Transverse colon (tissue), 4 donors: Measurements from ENCODE around the gene UNC13C. TPM values are rescaled to one million over a fixed set of nuclear protein-coding genes. Genes with fewer than 3 reads are reported as not detected.

ENCODE experiments used
- DNase-seq: peaks from one replicate; pipeline ENCODE4 v3.0.0-alpha.2; 2019
- H3K27ac ChIP-seq, 4 donors: fragments of 200-600 bp; sonication (generic); 2 replicates each; pipeline ENCODE4 v1.5.1; 2016 to 2018; ENCODE audit warnings: inconsistent platforms in 4 of 4
- H3K27me3 ChIP-seq: fragments of 200-600 bp; sonication (generic); 2 replicates; pipeline ENCODE4 v1.5.1; 2017; ENCODE audit warnings: inconsistent platforms
- H3K36me3 ChIP-seq, 4 donors: fragments of 200-600 bp; sonication (generic); 2 replicates each; pipeline ENCODE4 v1.5.1; 2017 to 2019; ENCODE audit warnings: inconsistent platforms in 4 of 4
- H3K4me1 ChIP-seq, 4 donors: fragments of 200-600 bp; sonication (generic); 2 replicates each; pipeline ENCODE4 v1.5.1; 2017 to 2020; ENCODE audit warnings: inconsistent platforms in 4 of 4
- H3K4me3 ChIP-seq, 4 donors: fragments of 200-600 bp; sonication (generic); 1 replicate in 1 of 4; 2 replicates in 3 of 4; pipeline versions ENCODE4 v1.5.1 to v1.6.1; 2017 to 2019; ENCODE audit warnings: inconsistent platforms in 4 of 4
- H3K9me3 ChIP-seq, 2 donors: fragments of 200-600 bp; sonication (generic); 2 replicates each; pipeline ENCODE4 v1.5.1; 2017 to 2019; ENCODE audit warnings: inconsistent platforms in 2 of 2
- EP300 ChIP-seq: sonication (generic); formaldehyde crosslinking; IDR thresholded peaks from one replicate; pipeline ENCODE4 v1.6.1; 2017; ENCODE audit warnings: antibody characterized with exemption, low read depth
- POLR2A ChIP-seq: fragments of 450-650 bp; IDR thresholded peaks from one replicate; pipeline ENCODE4 v1.6.1; 2016; ENCODE audit warnings: antibody characterized with exemption, mild to moderate bottlenecking, moderate library complexity
- POLR2AphosphoS5 ChIP-seq, 3 donors: sonication (generic); formaldehyde crosslinking; IDR thresholded peaks; one replicate each; pipeline ENCODE4 v1.6.1; 2016; ENCODE audit warnings: antibody characterized with exemption in 3 of 3
- WGBS, 2 donors: methylation state at CpG; one replicate each; pipeline ENCODE4 v1.1.5; 2018; ENCODE audit warnings: low coverage in 1 of 2; 5-methylcytosine and 5-hydroxymethylcytosine counted together
- in situ Hi-C, 4 donors: fragments of 200-750 bp; cut with MboI; loops; one replicate each; pipeline versions ENCODE4 v1.15.0 to v1.15.1; 2017; ENCODE audit warnings: low sequenced_read_pairs in 3 of 4, low pct_ligation_motif_present in 1 of 4, low pct_unique_long_range_greater_than_20kb in 1 of 4
- intact Hi-C: fragments of 100-400 bp; cut with DNase I; formaldehyde crosslinking; loops from one replicate; pipeline ENCODE4 v1.15.1; 2023; ENCODE audit warnings: low total_unique reads
- total RNA-seq, 4 donors: library from RNA; depleted of rRNA; stranded (reverse); fragments of >200 nt; gene quantifications; one replicate each; pipeline ENCODE4 v1.1.0, GENCODE V29; 2016
- TF ChIP-seq, protein P1 (sequence below), 5 experiments: fragments of 200-600 bp in 3 of 5; fragments of 450-650 bp in 2 of 5; sonication (generic) in 3 of 5; IDR thresholded peaks; 1 replicate in 2 of 5; 2 replicates in 3 of 5; pipeline ENCODE4 v1.5.1; 2016 to 2017; ENCODE audit warnings: antibody characterized with exemption in 5 of 5, inconsistent platforms in 3 of 5, mild to moderate bottlenecking in 2 of 5, moderate library complexity in 1 of 5

Gene UNC13C
- total RNA-seq, 4 donors from 2014 or later: 0.32 to 0.41 (median 0.40) TPM; not detected in 1

DNA sequence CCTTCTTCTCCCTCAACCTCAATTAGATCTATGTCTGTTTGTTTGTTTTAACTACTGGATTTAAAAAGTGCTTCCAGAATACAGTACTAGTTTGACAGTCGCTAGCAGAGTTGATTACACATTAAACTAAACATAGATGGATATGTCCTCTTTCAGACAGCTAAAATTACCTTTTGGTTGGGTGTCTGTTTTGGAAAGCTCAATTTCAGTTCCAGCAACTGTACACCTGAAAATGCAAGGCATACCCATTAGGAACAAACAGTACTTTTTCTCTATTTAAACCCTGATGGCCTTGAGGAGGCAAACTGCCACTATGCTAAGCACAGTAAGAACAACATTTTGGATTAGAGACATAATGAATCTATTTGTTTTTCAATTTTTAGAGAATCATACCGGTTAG is 234.4 kb downstream of the UNC13C start:
- no peak for DNase-seq
- intact Hi-C loops: no loop called here
- Histone ChIP-seq H3K4me1 (no peaks in the 10 kb centered on the region), H3K27me3 (no peaks in the 10 kb centered on the region), H3K36me3 (no peaks in the 10 kb centered on the region), H3K9me3 (no peaks in the 10 kb centered on the region), H3K4me3 (no peak overlapping the region), H3K27ac (no peak overlapping the region)
- 52 to 81% methylated on average over 2 of the region's 2 CpGs for WGBS, 2 donors
- in situ Hi-C loops: no loop called here
- TF ChIP-seq POLR2A (no peak), EP300 (no peak), POLR2AphosphoS5 (IDR thresholded peaks at IDR 0.05) (no peak)
- TF ChIP-seq, protein P1, sequence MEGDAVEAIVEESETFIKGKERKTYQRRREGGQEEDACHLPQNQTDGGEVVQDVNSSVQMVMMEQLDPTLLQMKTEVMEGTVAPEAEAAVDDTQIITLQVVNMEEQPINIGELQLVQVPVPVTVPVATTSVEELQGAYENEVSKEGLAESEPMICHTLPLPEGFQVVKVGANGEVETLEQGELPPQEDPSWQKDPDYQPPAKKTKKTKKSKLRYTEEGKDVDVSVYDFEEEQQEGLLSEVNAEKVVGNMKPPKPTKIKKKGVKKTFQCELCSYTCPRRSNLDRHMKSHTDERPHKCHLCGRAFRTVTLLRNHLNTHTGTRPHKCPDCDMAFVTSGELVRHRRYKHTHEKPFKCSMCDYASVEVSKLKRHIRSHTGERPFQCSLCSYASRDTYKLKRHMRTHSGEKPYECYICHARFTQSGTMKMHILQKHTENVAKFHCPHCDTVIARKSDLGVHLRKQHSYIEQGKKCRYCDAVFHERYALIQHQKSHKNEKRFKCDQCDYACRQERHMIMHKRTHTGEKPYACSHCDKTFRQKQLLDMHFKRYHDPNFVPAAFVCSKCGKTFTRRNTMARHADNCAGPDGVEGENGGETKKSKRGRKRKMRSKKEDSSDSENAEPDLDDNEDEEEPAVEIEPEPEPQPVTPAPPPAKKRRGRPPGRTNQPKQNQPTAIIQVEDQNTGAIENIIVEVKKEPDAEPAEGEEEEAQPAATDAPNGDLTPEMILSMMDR (IDR thresholded peaks at IDR 0.05): no peak

DNA sequence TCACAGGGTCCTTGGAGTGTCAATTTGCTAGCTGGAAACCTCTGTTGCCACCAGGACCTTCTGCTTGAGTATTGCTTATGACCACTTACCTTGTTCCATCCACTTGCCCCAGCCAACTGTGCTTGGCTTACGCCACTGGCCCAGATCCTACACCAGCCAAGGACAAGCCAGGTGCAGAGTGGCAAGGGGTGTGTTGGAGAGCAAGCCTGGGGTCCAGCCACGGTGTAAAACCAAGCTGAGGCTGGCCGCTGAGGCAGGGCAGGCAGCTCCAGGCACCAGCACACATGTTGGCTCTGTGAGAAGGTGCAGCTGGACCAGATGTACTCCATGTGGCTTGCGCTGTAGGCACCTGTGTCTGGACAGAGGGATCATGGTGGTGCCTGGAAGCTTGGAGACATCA is 248.2 kb downstream of the UNC13C start:
- in situ Hi-C loops: no loop called here
- intact Hi-C loops: no loop called here
- H3K4me3 ChIP-seq: no peak overlapping the region
- 91% methylated on average over 4 of the region's 4 CpGs; no CpG with 5 or more reads in 1 of the 2 donors for WGBS, 2 donors
- H3K9me3 ChIP-seq: peaks cover 0 to 2% of the 10 kb centered on the region in 2 donors
- no peak for DNase-seq
- no peaks in the 10 kb centered on the region for H3K36me3 ChIP-seq
- no peak overlapping the region for H3K27ac ChIP-seq
- no peak for TF ChIP-seq POLR2A
- TF ChIP-seq, protein P1 (IDR thresholded peaks at IDR 0.05): no peak
- TF ChIP-seq POLR2AphosphoS5 (IDR thresholded peaks at IDR 0.05): no peak
- no peak for TF ChIP-seq EP300
- no peaks in the 10 kb centered on the region for H3K4me1 ChIP-seq
- H3K27me3 ChIP-seq: no peaks in the 10 kb centered on the region

DNA sequence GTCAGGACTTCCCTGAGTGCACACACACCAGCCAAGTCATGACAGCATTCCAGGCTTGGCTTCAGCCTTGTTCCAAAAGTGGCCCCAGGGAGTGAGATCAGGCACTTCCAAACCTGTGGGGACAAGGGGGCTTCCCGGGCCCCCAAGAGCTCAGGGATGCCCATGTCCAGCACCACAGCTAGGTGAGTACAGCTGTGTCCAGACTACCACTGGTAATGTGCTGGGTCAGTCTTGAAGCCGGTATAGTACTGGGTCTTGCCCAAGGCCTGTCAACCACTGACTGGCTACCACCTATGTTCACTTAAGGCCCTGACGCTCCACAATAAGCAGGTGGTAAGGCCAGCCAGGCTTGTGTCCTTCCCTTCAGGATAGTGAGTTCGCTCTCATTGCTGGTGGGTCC is 249.3 kb downstream of the UNC13C start:
- 92% methylated on average over 3 of the region's 4 CpGs; no CpG with 5 or more reads in 1 of the 2 donors for WGBS, 2 donors
- Histone ChIP-seq H3K36me3 (no peaks in the 10 kb centered on the region), H3K27me3 (no peaks in the 10 kb centered on the region), H3K4me1 (no peaks in the 10 kb centered on the region), H3K4me3 (no peak overlapping the region), H3K9me3 (peaks cover 0 to 2% of the 10 kb centered on the region in 2 donors), H3K27ac (no peak overlapping the region)
- no peak for DNase-seq
- TF ChIP-seq POLR2AphosphoS5 (IDR thresholded peaks at IDR 0.05) (no peak), POLR2A (no peak), EP300 (no peak)
- TF ChIP-seq, protein P1 (IDR thresholded peaks at IDR 0.05): no peak
- intact Hi-C loops: no loop called here
- in situ Hi-C loops: no loop called here

DNA sequence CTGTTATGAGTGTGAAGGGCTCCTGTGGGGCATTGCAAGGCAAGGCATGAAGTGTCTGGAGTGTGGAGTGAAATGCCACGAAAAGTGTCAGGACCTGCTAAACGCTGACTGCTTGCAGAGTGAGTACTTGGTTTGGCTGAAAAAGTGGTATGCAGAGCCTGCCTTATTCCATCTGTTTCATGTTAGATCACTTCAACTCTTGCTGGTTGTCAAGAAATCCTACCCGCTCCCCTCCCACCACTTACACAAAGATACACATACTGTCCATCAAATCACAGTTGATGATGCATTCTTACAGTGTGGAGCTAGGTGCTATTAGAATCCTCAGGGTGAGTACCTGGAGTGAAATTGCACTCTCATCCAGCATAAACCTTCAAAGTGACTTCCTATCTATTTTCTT is 272.1 kb downstream of the UNC13C start:
- H3K9me3 ChIP-seq: no peaks in the 10 kb centered on the region
- WGBS, 2 donors: 60 to 74% methylated on average over 1 to 3 of the region's 3 CpGs

More for the DNA sequence above, 272.1 kb downstream of the UNC13C start:
- intact Hi-C loops (no loop called here), in situ Hi-C loops (no loop called here)
- no peak for DNase-seq
- Histone ChIP-seq H3K27me3 (no peaks in the 10 kb centered on the region), H3K36me3 (no peaks in the 10 kb centered on the region), H3K4me1 (no peaks in the 10 kb centered on the region), H3K4me3 (no peak overlapping the region), H3K27ac (no peak overlapping the region)
- TF ChIP-seq, protein P1 (IDR thresholded peaks at IDR 0.05): no peak
- no peak for TF ChIP-seq EP300
- TF ChIP-seq POLR2AphosphoS5 (IDR thresholded peaks at IDR 0.05): no peak
